Measurements from ENCODE around the gene FXYD6.

Gene FXYD6

GRCh38 chr11:117872420-117872961 is 4.0 kb downstream of the FXYD6 start:
- H3K27ac ChIP-seq: no peak overlapping the region
- no peaks in the 10 kb centered on the region for H3K79me2 ChIP-seq
- H3K9ac ChIP-seq: no peak overlapping the region
- H3K4me2 ChIP-seq (ENCODE audit: low read length): no peak overlapping the region
- H2AFZ ChIP-seq: no peak overlapping the region
- H3K4me1 ChIP-seq: no peaks in the 10 kb centered on the region
- H3K27me3 ChIP-seq (ENCODE audit: control insufficient read depth, insufficient read depth, low read length): no peaks in the 10 kb centered on the region
- H3K4me3 ChIP-seq (ENCODE audit: low read depth, low read length): no peak overlapping the region
- TF ChIP-seq, protein P1, sequence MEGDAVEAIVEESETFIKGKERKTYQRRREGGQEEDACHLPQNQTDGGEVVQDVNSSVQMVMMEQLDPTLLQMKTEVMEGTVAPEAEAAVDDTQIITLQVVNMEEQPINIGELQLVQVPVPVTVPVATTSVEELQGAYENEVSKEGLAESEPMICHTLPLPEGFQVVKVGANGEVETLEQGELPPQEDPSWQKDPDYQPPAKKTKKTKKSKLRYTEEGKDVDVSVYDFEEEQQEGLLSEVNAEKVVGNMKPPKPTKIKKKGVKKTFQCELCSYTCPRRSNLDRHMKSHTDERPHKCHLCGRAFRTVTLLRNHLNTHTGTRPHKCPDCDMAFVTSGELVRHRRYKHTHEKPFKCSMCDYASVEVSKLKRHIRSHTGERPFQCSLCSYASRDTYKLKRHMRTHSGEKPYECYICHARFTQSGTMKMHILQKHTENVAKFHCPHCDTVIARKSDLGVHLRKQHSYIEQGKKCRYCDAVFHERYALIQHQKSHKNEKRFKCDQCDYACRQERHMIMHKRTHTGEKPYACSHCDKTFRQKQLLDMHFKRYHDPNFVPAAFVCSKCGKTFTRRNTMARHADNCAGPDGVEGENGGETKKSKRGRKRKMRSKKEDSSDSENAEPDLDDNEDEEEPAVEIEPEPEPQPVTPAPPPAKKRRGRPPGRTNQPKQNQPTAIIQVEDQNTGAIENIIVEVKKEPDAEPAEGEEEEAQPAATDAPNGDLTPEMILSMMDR (IDR thresholded peaks at IDR 0.05): no peak
- H3K9me3 ChIP-seq (ENCODE audit: control insufficient read depth, low read length): no peaks in the 10 kb centered on the region
- no peaks in the 10 kb centered on the region for H3K36me3 ChIP-seq (ENCODE audit: control insufficient read depth, insufficient read depth, low read length)

DNA sequence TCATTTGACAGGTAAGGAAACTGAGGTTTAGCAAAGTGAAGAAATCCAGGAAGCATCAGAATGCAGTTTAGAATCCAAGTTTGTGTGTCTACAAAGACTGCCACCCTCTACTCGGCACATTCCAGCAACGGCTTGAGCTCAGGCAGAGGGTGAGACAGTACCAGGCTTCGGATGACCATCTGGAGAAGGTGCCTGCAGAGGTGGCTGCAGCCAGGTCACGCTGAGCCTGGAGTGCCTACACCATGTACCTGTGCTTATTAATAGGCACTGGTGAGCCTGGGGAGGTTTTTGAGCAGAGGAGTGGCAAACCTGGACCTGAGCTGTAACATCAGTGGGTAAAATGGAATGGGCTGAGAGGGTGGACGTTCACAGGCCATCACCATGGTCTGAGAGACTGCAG is 4.7 kb downstream of the FXYD6 start:
- Histone ChIP-seq H3K4me2 (ENCODE audit: low read length) (no peak overlapping the region), H3K4me1 (no peaks in the 10 kb centered on the region), H3K27me3 (ENCODE audit: control insufficient read depth, insufficient read depth, low read length) (no peaks in the 10 kb centered on the region), H3K9ac (no peak overlapping the region), H3K27ac (no peak overlapping the region), H2AFZ (no peak overlapping the region), H3K9me3 (ENCODE audit: control insufficient read depth, low read length) (no peaks in the 10 kb centered on the region), H3K79me2 (no peaks in the 10 kb centered on the region), H3K4me3 (ENCODE audit: low read depth, low read length) (no peak overlapping the region), H3K36me3 (ENCODE audit: control insufficient read depth, insufficient read depth, low read length) (no peaks in the 10 kb centered on the region)
- TF ChIP-seq, protein P1 (IDR thresholded peaks at IDR 0.05): no peak

DNA sequence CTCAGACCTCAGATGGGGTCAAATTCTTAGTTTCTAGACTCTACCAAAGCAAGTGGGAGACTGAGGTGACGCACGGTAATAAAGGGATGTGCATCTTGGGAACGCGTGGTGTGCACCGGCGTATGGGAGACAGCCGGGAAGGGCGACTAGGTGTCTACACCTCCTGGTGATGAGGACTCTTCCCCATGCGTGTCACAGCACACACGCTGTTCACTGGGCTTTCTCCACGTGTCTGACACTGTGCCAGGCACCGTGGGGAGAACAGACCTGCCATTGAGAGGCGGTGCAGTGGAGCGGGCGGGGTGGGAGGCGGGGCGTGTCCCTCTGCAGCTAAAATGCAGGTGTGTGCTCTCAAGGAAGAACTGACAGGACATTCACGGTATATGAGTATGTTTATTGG is 5.3 kb downstream of the FXYD6 start:
- H3K4me3 ChIP-seq (ENCODE audit: low read depth, low read length): no peak overlapping the region
- TF ChIP-seq, protein P1 (IDR thresholded peaks at IDR 0.05): no peak
- no peaks in the 10 kb centered on the region for H3K36me3 ChIP-seq (ENCODE audit: control insufficient read depth, insufficient read depth, low read length)
- H3K4me1 ChIP-seq: no peaks in the 10 kb centered on the region
- H3K4me2 ChIP-seq (ENCODE audit: low read length): no peak overlapping the region
- no peaks in the 10 kb centered on the region for H3K79me2 ChIP-seq
- no peak overlapping the region for H3K9ac ChIP-seq
- H2AFZ ChIP-seq: no peak overlapping the region
- no peaks in the 10 kb centered on the region for H3K27me3 ChIP-seq (ENCODE audit: control insufficient read depth, insufficient read depth, low read length)
- H3K27ac ChIP-seq: no peak overlapping the region
- no peaks in the 10 kb centered on the region for H3K9me3 ChIP-seq (ENCODE audit: control insufficient read depth, low read length)

DNA sequence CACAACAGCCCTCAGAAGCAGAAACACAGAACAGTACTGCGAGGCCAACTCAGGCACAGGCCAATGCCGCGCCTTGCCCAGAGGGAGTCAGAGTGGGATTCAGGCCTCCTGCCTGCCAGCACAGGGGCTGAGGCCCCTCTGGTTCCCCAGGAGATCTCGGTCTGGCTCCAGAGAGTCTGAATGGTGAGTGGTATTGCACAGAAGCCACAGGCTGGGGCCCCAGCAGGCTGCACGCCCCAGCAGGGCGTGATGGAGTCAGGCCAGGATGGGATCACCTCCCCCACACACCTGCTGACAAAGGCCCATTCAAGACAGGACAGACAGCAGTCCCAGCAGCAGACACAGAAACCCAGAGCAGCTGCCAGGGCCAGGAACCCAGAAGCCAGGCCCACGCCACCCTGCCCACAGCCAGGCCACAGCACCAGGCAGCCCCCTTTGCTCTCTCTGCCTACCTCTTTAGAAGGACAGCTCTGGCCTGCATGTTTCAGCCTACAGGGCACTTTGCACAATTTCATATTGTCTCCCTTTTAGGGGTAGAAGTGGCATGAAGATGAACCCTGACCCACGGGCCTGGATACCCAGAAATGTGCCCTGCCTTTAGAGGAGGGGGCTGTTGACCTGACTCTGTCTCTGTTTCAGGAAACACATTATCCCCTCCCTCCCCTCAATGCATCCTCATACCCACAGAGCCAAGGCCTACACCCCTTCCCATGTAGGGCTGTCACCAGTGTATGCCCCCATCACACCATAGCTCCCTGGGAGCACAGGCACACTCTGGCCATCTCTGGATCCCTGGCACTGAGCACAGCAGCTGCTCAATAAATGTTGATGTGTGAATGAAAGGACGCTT is 6.1 kb downstream of the FXYD6 start:
- no peak overlapping the region for H3K27ac ChIP-seq
- TF ChIP-seq, protein P1 (IDR thresholded peaks at IDR 0.05): no peak
- H3K27me3 ChIP-seq (ENCODE audit: control insufficient read depth, insufficient read depth, low read length): no peaks in the 10 kb centered on the region
- H3K9me3 ChIP-seq (ENCODE audit: control insufficient read depth, low read length): no peaks in the 10 kb centered on the region
- H2AFZ ChIP-seq: no peak overlapping the region
- no peaks in the 10 kb centered on the region for H3K4me1 ChIP-seq
- no peak overlapping the region for H3K4me2 ChIP-seq (ENCODE audit: low read length)
- no peak overlapping the region for H3K9ac ChIP-seq
- H3K4me3 ChIP-seq (ENCODE audit: low read depth, low read length): no peak overlapping the region
- H3K36me3 ChIP-seq (ENCODE audit: control insufficient read depth, insufficient read depth, low read length): no peaks in the 10 kb centered on the region
- H3K79me2 ChIP-seq: no peaks in the 10 kb centered on the region

Measured in parathyroid adenoma (tissue), 2 donors.